RKO (cell line): ENCODE results near the gene ZNF761.
"Not testable (repeated sequence)": the region's sequence is repeated elsewhere in the genome, so short reads cannot be mapped to it uniquely, and the experiment has no call there.

Source experiments
- DNase-seq: peaks from one replicate; pipeline ENCODE4 v3.0.0-alpha.2; 2016; ENCODE audit warnings: low spot score

The ZNF761 gene

GRCh38 chr19:53460131-53460721 is 28.4 kb downstream of the ZNF761 start:
- DNase-seq, result not testable (repeated sequence)

- peak; percentile 35 for DNase-seq
Measured at GRCh38 chr19:53461866-53462265, 30.1 kb downstream of the ZNF761 start.

- DNase-seq, result no peak
Measured at GRCh38 chr19:53462861-53463260, 31.1 kb downstream of the ZNF761 start.

GRCh38 chr19:53463263-53463662 is 31.5 kb downstream of the ZNF761 start:
- DNase-seq, result no peak

- no peak for DNase-seq
Measured at GRCh38 chr19:53466726-53467484, 35.1 kb downstream of the ZNF761 start.

- no peak for DNase-seq
Measured at GRCh38 chr19:53467485-53468262, 35.9 kb downstream of the ZNF761 start, which contains the start of gene ZNF813. ZNF813 (plus strand) TSS chr19:53467733; CDS start chr19:53483823, 16,090 bp downstream.

- DNase-seq, result not testable (repeated sequence)
Measured at GRCh38 chr19:53468628-53469027, 36.8 kb downstream of the ZNF761 start.

- DNase-seq, result no peak
Measured at GRCh38 chr19:53471916-53472315, 40.1 kb downstream of the ZNF761 start.

GRCh38 chr19:53474832-53475231 is 43.0 kb downstream of the ZNF761 start:
- peak; percentile 51 for DNase-seq

- not testable (repeated sequence) for DNase-seq
Measured at GRCh38 chr19:53475470-53475869, 43.7 kb downstream of the ZNF761 start.

GRCh38 chr19:53483751-53484150 is 52.0 kb downstream of the ZNF761 start:
- DNase-seq, result not testable (repeated sequence)

- no peak for DNase-seq
Measured at GRCh38 chr19:53485046-53486004, 53.5 kb downstream of the ZNF761 start.

GRCh38 chr19:53492153-53492552 is 60.4 kb downstream of the ZNF761 start:
- DNase-seq, result peak; percentile 31

GRCh38 chr19:53497311-53498023 is 65.7 kb downstream of the ZNF761 start:
- not testable (repeated sequence) for DNase-seq

- DNase-seq, result not testable (repeated sequence)
Measured at GRCh38 chr19:53498024-53498395, 66.2 kb downstream of the ZNF761 start.

GRCh38 chr19:53503151-53503550 is 71.4 kb downstream of the ZNF761 start:
- DNase-seq, result not testable (repeated sequence)

- DNase-seq, result not testable (repeated sequence)
Measured at GRCh38 chr19:53503671-53504364, 72.0 kb downstream of the ZNF761 start.

GRCh38 chr19:53504365-53504703 is 72.5 kb downstream of the ZNF761 start:
- not testable (repeated sequence) for DNase-seq

- DNase-seq, result no peak
Measured at GRCh38 chr19:53504885-53505284, 73.1 kb downstream of the ZNF761 start.

- no peak for DNase-seq
Measured at GRCh38 chr19:53506728-53507127, 74.9 kb downstream of the ZNF761 start.
